Measurements from ENCODE around the gene EIF1AY.
"Not testable (repeated sequence)": the region's sequence is repeated elsewhere in the genome, so short reads cannot be mapped to it uniquely, and the experiment has no call there.

The EIF1AY gene

GRCh38 chrY:20575531-20576121 lies at the start of gene EIF1AY:
EIF1AY (plus strand) TSS chrY:20575776; CDS start chrY:20575872, 96 bp downstream.
- DNase-seq, result no peak

DNA sequence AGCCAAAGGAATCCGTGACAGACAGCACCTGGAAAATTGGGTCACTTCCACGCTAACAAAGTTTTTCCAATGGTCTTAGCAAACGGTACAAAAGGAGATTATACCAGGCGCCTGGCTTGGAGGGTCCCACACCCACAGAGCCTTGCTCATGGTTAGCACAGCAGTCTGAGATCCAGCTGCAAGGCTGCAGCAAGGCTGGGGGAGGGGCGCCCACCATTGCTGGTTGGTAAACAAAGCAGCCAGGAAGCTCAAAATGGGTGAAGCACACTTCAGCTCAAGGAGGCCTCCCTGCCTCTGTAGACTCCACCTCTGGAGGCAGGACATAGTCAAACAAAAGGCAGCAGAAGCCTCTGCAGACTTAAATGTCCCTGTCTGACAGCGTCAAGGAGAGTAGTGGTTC lies 47.1 kb upstream of the EIF1AY start:
- no peak for DNase-seq

DNA sequence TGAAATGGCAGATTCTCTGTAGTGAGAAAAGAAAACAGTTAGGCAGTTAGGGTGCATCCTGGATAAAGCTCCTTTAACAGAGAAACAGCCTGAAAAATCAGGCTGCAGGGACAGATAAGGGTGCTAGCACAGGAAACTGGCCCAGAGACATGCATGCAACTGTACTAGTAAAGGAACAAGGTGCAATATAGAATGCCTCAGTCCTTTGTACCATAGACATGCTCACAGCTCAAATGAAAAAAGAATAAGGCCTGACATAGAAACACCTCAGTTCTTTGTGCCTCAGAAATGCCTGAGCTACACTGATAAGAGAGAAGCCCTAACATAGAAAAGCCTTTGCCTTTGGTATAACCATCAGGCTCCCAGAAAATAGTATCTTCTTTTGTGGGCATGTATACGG lies 37.4 kb upstream of the EIF1AY start:
- DNase-seq, result no peak

DNA sequence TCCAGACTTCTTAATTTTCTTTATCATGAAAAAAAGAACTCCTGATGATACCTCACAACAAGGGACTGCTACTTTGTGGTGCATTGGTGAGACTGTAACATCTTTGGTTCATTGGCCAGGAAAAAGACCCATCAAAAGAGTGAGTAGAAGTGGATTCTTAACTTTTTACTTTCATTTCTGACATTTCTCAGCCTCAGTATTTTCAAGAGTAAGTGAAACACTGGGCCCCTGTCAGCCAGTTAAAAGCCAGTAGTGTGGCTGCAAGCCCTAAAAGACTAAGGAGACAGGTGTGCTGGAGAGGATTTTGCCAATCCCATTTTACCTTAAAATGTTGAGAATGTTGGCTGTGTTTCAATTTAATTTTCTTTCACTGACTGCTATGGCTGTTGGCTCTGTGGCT lies 36.6 kb upstream of the EIF1AY start:
- no peak for DNase-seq

DNA sequence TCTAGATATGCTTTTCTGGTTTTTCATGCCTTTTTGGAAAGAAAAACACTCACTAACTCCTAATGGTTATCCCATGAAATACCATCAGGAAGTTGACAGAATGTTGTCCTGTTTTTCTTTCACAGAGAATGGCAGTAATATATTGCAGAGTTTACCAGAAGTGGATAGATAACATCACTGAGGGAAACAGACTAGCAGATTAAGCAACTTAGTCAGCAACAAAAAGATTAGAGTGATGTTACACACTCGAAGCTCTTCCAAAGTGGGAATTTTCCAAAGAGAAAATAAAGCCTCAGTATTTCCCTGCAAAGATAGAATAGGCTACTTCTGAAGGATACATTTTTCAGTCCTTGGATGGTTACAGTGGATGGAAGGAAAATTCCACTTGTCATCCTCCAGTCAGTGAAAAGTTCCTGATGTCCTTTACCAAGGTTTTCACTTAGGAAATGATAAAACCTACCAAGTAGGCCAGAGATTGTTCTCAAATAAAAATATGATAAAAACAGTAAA lies 31.1 kb upstream of the EIF1AY start:
- DNase-seq, result no peak

- DNase-seq, result no peak
Observed at GRCh38 chrY:20546071-20546470, 29.5 kb upstream of the EIF1AY start.

DNA sequence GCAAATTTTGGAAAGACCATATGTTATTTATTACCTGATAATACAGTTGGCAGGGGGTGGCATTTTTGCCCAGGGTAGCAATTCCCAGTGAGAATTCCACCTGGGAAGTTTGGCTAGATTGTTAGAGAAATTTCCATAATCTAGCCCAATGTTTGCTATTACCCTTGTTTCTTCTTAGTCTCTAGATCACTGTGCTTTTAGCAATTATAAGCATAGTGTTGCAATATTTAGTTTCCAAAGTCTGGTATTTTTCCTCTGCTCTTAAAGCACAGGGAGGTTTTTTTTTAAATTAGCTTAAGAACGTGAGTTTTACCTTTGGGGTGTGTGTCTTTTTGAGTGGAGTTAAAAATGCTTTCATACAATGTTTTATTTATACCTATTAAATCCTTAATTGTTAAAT lies 26.3 kb upstream of the EIF1AY start:
- no peak for DNase-seq

DNA sequence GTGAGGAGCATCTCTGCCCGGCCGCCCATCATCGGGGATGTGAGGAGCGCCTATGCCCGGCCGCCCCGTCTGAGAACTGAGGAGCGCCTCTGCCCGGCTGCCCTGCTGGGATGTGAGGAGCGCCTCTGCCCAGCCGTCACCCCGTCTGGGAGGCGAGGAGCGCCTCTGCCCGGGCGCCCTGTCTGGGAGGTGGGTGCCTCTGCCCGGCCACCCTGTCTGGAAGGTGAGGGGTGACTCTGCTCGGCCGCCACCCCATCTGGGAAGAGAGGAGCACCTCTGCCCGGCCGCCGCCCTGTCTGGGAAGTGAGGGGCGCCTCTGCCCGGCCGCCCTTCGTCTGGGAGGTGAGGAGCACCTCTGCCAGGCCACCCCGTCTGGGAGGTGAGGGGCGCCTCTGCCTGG lies 23.7 kb upstream of the EIF1AY start:
- DNase-seq, result no peak

GRCh38 chrY:20552764-20553323 lies 22.7 kb upstream of the EIF1AY start:
- not testable (repeated sequence) for DNase-seq

DNA sequence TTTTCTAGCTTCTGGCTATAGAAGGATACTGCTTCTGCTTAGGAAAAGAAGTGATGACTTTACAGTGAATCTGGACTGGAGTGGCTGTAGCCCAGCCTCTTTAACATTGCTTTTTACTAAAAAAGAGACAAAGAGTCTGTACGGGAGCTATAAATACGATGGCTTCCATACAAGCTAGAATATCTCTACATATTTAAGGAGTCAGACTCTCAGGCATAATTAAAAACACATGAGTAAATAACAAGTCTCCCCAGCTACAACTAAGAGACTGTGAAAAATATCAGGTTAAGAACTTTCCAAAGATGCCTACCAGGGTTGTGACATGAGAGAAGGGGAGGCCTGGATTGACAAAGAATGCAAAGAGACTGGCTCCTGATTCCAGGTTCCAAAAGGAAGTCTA lies 19.8 kb upstream of the EIF1AY start:
- DNase-seq, result no peak

DNA sequence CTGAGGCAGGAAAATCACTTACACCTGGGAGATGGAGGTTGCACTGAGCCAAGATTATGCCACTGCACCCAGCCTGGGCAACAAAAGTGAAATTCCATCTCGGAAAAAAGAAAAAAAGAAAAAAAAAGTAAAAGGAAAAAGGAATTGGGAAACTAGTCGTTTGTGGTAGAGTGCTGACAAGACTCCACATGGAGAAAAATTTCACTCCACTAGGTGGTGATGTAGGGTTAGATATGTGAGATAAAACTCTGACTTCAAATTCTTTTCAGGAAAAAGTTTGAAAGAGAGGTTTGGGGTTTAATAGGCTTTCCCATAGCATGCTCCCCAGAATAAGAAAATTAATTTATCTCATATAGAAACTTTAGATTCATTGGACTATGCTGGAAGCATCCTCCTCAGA lies 16.9 kb upstream of the EIF1AY start:
- DNase-seq, result no peak

DNA sequence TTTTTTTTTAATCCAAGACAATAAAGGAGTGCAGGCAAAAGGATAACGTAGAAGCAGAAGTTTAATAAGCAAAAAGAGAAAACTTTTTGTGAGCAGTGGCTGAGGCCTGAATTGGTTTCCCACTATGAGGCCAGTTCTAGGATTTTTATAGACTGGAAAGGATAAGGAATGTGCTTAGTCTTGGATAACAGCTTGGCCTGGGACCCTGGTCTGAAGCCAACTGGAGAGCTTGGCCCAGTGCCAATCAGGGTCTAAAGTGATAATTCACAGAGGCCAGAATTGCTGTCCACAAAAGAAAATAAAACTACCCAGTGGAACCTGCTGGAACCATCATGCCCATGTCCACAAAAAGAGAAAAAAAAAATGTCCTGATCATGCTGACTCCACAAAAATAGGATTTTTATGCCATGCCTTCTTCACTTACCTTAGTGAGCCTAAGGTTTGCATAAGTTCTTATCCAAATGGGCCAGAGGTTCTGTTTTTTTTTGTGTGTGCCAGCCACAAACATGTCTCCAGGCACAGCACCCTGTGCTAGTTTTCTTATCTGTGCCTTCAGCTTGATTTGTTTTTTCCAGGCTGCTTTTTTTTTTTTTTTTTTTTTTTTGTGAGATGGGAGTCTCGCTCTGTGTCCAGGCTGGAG lies 15.6 kb upstream of the EIF1AY start:
- DNase-seq, result no peak

GRCh38 chrY:20571306-20571705 lies 4.3 kb upstream of the EIF1AY start:
- no peak for DNase-seq

DNA sequence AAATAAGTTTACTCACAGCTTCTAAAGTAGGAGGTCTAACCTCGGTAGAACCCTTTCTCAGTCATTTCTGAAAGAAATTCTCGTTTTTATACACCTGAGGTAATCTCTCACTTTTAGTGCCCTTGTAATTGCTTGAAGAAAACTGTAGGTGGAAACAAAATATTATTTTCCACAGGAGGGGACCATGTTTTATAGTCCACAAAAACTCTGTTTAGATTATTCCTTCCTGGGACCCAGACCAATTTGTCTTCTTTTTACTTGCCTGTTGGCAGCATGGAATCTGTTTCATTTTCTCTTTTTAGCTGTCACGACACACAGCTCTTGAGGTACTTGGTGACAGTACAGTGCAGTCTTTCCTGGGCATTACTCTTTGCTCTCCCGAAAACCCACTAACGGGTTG lies 930 bp downstream of the EIF1AY start:
- no peak for DNase-seq

DNA sequence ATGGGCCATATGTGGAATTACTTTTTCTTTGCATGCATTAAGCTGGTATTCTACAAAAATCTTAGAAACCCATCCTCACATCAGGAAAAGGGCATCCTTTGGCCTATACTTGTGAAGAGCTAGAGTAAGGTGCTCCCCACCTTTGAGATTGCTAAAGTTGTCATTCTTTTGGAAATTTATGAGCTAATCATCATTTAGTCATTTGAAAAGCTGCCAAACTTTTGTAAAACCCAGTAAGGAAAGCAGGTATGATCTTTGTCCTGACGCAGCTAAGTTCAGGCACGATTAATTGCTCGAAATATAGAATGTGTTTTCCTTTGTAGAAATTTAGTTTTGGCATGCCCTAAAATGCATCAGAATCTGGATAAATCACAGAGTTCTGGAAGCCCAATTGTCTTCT lies 2.6 kb downstream of the EIF1AY start:
- DNase-seq, result no peak

DNA sequence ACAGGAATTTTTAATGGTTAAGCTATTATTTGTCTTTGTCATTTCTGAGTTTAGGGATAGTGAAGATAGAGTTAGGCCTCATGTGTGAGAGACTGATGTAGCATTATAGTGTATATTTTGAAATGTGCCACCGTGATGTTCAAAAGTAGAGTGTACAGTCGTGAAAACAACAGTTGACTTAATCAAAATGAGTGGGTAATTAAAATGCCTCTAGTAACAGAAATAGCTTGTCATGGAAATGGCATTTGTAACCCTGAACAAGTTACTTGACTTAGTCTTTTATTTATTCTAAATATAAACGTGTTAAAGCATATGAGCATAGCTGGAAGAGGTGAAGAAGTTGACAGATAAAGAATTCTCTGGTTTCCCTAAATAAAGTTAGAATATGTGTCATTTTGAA lies 6.1 kb downstream of the EIF1AY start:
- no peak for DNase-seq

DNA sequence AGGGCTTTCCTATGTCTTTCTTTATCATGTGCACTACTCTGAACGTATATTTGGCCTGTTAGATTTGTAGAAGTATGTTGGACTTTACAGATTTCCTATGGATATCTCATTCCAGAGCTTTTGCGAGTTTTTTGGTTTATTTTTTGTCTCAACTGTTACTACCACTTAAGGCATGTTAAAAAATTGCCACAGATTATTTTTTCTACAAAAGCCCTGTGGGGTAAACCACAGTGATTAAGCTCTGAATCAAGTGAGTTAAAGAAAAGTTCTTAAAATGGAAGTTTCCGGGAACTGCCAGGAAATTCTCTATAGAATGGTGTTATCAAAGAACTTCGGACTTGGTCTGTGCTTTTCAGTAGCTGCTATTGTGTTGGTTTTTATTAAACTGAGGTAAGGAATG lies 10.6 kb downstream of the EIF1AY start:
- no peak for DNase-seq
